Uterus (tissue), 2 donors: Measurements from ENCODE around the gene ZNF841.

Source experiments
- POLR2A ChIP-seq, 2 donors: fragments of 450-650 bp; IDR thresholded peaks; one replicate each; pipeline ENCODE4 v1.6.1; 2016; ENCODE audit warnings: antibody characterized with exemption in 2 of 2, mild to moderate bottlenecking in 1 of 2, moderate library complexity in 1 of 2
- TF ChIP-seq, protein P1 (sequence below), 4 experiments: fragments of 200-600 bp in 2 of 4; fragments of 450-650 bp in 2 of 4; sonication (generic) in 2 of 4; IDR thresholded peaks; one replicate each; pipeline ENCODE4 v1.5.1; 2016 to 2019; ENCODE audit warnings: antibody characterized with exemption in 4 of 4, mild to moderate bottlenecking in 2 of 4, moderate library complexity in 1 of 4

DNA sequence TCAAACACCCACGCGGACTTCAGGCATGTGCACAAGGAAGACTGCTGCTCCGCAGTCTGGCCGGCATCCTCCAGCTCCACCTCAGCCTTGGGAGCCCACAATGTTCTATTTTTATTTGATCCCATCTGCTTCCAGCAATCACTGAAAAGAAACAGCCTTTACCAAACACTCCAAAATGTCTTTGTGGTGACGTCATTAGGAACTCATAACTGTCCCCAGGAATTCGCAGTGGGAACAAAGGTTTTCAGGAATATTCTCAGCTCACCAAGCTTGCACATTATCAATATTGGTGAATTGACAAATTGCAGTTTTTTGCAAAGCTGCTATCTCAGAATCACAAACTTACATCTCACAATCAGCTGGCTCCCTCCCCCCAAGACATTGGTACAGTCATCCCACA, 15.2 kb upstream of the ZNF841 start:
- TF ChIP-seq, protein P1, sequence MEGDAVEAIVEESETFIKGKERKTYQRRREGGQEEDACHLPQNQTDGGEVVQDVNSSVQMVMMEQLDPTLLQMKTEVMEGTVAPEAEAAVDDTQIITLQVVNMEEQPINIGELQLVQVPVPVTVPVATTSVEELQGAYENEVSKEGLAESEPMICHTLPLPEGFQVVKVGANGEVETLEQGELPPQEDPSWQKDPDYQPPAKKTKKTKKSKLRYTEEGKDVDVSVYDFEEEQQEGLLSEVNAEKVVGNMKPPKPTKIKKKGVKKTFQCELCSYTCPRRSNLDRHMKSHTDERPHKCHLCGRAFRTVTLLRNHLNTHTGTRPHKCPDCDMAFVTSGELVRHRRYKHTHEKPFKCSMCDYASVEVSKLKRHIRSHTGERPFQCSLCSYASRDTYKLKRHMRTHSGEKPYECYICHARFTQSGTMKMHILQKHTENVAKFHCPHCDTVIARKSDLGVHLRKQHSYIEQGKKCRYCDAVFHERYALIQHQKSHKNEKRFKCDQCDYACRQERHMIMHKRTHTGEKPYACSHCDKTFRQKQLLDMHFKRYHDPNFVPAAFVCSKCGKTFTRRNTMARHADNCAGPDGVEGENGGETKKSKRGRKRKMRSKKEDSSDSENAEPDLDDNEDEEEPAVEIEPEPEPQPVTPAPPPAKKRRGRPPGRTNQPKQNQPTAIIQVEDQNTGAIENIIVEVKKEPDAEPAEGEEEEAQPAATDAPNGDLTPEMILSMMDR (IDR thresholded peaks at IDR 0.05) = no peak
- no peak for TF ChIP-seq POLR2A (IDR thresholded peaks at IDR 0.05)
